Panc1 (cell line): ENCODE data around the gene RBMS3.

Source experiments
- CTCF ChIP-seq: fragments of 450-650 bp; IDR thresholded peaks from 2 replicates; pipeline ENCODE4 v1.5.1; 2017; ENCODE audit warnings: mild to moderate bottlenecking
- POLR2AphosphoS5 ChIP-seq: IDR thresholded peaks from 2 replicates; pipeline ENCODE4 v1.6.1; 2012; ENCODE audit warnings: mild to moderate bottlenecking, low read depth, low read length, moderate library complexity
- TCF7L2 ChIP-seq: IDR thresholded peaks from 2 replicates; pipeline ENCODE4 v1.6.1; 2011; ENCODE audit warnings: mild to moderate bottlenecking, low read depth, low read length, inconsistent platforms
- TF ChIP-seq, protein P1 (sequence below), 2 experiments: IDR thresholded peaks; 2 replicates each; pipeline ENCODE4 v1.6.1; 2011 to 2012; ENCODE audit warnings: low read depth in 2 of 2, control low read depth in 1 of 2, low read length in 1 of 2, mild to moderate bottlenecking in 1 of 2, moderate library complexity in 1 of 2; ENCODE audit not compliant: insufficient read depth in 1 of 2

GRCh38 chr3:29582273-29582672 is 301.4 kb downstream of the RBMS3 start:
- TF ChIP-seq CTCF (no peak), TCF7L2 (no peak), POLR2AphosphoS5 (no peak)
- TF ChIP-seq, protein P1, sequence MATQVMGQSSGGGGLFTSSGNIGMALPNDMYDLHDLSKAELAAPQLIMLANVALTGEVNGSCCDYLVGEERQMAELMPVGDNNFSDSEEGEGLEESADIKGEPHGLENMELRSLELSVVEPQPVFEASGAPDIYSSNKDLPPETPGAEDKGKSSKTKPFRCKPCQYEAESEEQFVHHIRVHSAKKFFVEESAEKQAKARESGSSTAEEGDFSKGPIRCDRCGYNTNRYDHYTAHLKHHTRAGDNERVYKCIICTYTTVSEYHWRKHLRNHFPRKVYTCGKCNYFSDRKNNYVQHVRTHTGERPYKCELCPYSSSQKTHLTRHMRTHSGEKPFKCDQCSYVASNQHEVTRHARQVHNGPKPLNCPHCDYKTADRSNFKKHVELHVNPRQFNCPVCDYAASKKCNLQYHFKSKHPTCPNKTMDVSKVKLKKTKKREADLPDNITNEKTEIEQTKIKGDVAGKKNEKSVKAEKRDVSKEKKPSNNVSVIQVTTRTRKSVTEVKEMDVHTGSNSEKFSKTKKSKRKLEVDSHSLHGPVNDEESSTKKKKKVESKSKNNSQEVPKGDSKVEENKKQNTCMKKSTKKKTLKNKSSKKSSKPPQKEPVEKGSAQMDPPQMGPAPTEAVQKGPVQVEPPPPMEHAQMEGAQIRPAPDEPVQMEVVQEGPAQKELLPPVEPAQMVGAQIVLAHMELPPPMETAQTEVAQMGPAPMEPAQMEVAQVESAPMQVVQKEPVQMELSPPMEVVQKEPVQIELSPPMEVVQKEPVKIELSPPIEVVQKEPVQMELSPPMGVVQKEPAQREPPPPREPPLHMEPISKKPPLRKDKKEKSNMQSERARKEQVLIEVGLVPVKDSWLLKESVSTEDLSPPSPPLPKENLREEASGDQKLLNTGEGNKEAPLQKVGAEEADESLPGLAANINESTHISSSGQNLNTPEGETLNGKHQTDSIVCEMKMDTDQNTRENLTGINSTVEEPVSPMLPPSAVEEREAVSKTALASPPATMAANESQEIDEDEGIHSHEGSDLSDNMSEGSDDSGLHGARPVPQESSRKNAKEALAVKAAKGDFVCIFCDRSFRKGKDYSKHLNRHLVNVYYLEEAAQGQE (IDR thresholded peaks at IDR 0.05; ENCODE audit: insufficient read depth in 1 of 2, low read depth in 2 of 2, low read length in 1 of 2) = no peak
